Nephron progenitor cell (in vitro differentiated cells): ENCODE results near the gene ITK.
"Not testable (repeated sequence)": the region's sequence is repeated elsewhere in the genome, so short reads cannot be mapped to it uniquely, and the experiment has no call there.

Experiments
- DNase-seq: peaks from one replicate; pipeline ENCODE4 v3.0.0; 2021
- H3K27ac Mint-ChIP-seq: 2 replicates; pipeline ENCODE4 v1.8.0; 2021; ENCODE audit warnings: mild to moderate bottlenecking, moderate library complexity, mixed read lengths
- H3K27me3 Mint-ChIP-seq: 2 replicates; pipeline ENCODE4 v1.8.0; 2021; ENCODE audit warnings: mild to moderate bottlenecking, low read depth, mixed read lengths; ENCODE audit not compliant: poor library complexity
- H3K36me3 Mint-ChIP-seq: 2 replicates; pipeline ENCODE4 v1.8.0; 2021; ENCODE audit warnings: low read depth, mixed read lengths
- H3K4me1 Mint-ChIP-seq: 2 replicates; pipeline ENCODE4 v1.8.0; 2021; ENCODE audit warnings: mixed read lengths
- H3K4me3 Mint-ChIP-seq: 2 replicates; pipeline ENCODE4 v1.8.0; 2021; ENCODE audit warnings: mild to moderate bottlenecking, moderate library complexity, mixed read lengths
- H3K9me3 Mint-ChIP-seq: 2 replicates; pipeline ENCODE4 v1.8.0; 2021; ENCODE audit warnings: mild to moderate bottlenecking, moderate library complexity, mixed read lengths
- CTCF ChIP-seq: fragments of 200-600 bp; sonication (generic); IDR thresholded peaks from 2 replicates; pipeline ENCODE4 v1.5.0; 2021; ENCODE audit warnings: antibody characterized with exemption

Gene ITK

GRCh38 chr5:157204765-157205164, 24.1 kb downstream of the ITK start:
- Mint-ChIP-seq H3K27me3 (peaks cover 11% of the 10 kb centered on the region), H3K27ac (no peak overlapping the region), H3K4me1 (no peaks in the 10 kb centered on the region), H3K4me3 (no peak overlapping the region), H3K9me3 (peaks cover 3% of the 10 kb centered on the region), H3K36me3 (no peaks in the 10 kb centered on the region)
- TF ChIP-seq CTCF, result no peak
- no peak for DNase-seq

GRCh38 chr5:157205708-157206107, 25.1 kb downstream of the ITK start:
- no peaks in the 10 kb centered on the region for H3K4me1 Mint-ChIP-seq
- TF ChIP-seq CTCF, result no peak
- no peaks in the 10 kb centered on the region for H3K36me3 Mint-ChIP-seq
- H3K9me3 Mint-ChIP-seq, result peaks cover 3% of the 10 kb centered on the region
- no peak overlapping the region for H3K4me3 Mint-ChIP-seq
- H3K27me3 Mint-ChIP-seq, result peaks cover 6% of the 10 kb centered on the region
- no peak for DNase-seq
- H3K27ac Mint-ChIP-seq, result no peak overlapping the region

- H3K4me3 Mint-ChIP-seq, H3K36me3 Mint-ChIP-seq, H3K27ac Mint-ChIP-seq, DNase-seq, H3K9me3 Mint-ChIP-seq: not testable (repeated sequence)
- Mint-ChIP-seq H3K27me3 (peaks cover 11% of the 10 kb centered on the region), H3K4me1 (peaks cover 11% of the 10 kb centered on the region)
Observed at GRCh38 chr5:157210652-157211051, 30.0 kb downstream of the ITK start.

- H3K4me3 Mint-ChIP-seq, result no peak overlapping the region
- no peaks in the 10 kb centered on the region for H3K36me3 Mint-ChIP-seq
- peaks cover 11% of the 10 kb centered on the region for H3K4me1 Mint-ChIP-seq
- H3K27ac Mint-ChIP-seq, result no peak overlapping the region
- no peak for DNase-seq
- no peak for TF ChIP-seq CTCF
- H3K9me3 Mint-ChIP-seq, result no peaks in the 10 kb centered on the region
- H3K27me3 Mint-ChIP-seq, result peaks cover 16% of the 10 kb centered on the region
Observed at GRCh38 chr5:157212307-157212706, 31.7 kb downstream of the ITK start.

GRCh38 chr5:157213527-157214243, 33.0 kb downstream of the ITK start:
- Mint-ChIP-seq H3K4me3 (no peak overlapping the region), H3K4me1 (peaks cover 11% of the 10 kb centered on the region), H3K27ac (no peak overlapping the region), H3K36me3 (no peaks in the 10 kb centered on the region), H3K9me3 (no peaks in the 10 kb centered on the region), H3K27me3 (peaks cover 20% of the 10 kb centered on the region)
- no peak for DNase-seq
- TF ChIP-seq CTCF, result no peak

- H3K4me1 Mint-ChIP-seq, result peaks cover 12% of the 10 kb centered on the region
- no peak for TF ChIP-seq CTCF
Observed at GRCh38 chr5:157214415-157214814, 33.8 kb downstream of the ITK start.

More at GRCh38 chr5:157214415-157214814, 33.8 kb downstream of the ITK start:
- H3K27ac Mint-ChIP-seq, result no peak overlapping the region
- no peaks in the 10 kb centered on the region for H3K36me3 Mint-ChIP-seq
- H3K9me3 Mint-ChIP-seq, result no peaks in the 10 kb centered on the region
- peaks cover 16% of the 10 kb centered on the region for H3K27me3 Mint-ChIP-seq
- DNase-seq, result no peak
- H3K4me3 Mint-ChIP-seq, result no peak overlapping the region
